SKM-1 treated with dmso at 0.1 percent for 144 hours (cell line): ENCODE measurements around the gene HSPBP1.
"Not testable (repeated sequence)": the region's sequence is repeated elsewhere in the genome, so short reads cannot be mapped to it uniquely, and the experiment has no call there.

Experiments used
- DNase-seq: peaks from one replicate; lab custom pipeline; 2025; ENCODE audit not compliant: unreplicated experiment; lab: John Stamatoyannopoulos, UW

Gene HSPBP1

DNA sequence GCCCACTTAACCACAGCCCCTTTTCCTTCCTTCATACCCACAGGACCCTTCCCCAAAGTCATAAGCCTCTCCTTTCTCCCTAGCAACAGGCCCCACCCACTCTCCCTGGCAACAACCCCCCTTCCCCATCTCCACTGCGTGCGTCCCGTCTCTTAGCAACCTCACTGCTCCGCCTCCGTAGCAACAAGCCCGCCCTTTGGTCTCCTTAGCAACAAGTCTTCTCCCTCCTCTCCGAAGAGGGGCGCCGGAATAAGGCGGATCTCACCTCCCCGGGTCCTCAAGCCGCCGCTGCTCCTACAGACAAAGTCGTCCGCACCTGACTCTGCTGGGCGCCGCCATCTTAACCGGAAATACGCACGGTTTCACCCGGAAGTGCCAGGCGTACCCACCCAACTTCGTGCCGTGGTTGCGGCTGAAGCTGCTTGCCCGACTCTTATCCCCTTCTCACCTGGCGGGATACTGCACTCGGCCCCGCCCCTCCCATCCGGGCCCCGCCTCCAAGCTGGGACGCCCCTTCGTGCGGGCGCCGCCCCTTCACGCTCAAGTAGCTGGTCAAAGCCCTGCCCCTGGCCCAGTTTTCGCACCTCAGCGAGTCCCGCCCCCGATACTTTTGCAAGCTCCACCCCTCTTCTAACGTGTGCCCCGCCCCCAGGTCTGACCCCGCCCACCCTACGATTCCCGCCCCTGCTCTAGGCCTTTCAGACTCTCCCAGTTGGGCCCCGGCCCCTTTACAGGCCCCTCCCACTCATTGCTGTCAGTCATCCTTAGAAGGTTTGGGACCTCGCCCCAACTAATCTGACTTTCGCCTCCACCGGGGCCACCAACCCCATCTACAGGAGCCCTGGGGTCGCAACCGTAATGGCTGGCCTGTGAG is at the start of gene HSPBP1:
TSS of gene HSPBP1 (minus strand) at position 341 of the 874 bp plus-strand sequence. CDS start 502 bp downstream, outside the sequence.
- peak; percentile 76 for DNase-seq

DNA sequence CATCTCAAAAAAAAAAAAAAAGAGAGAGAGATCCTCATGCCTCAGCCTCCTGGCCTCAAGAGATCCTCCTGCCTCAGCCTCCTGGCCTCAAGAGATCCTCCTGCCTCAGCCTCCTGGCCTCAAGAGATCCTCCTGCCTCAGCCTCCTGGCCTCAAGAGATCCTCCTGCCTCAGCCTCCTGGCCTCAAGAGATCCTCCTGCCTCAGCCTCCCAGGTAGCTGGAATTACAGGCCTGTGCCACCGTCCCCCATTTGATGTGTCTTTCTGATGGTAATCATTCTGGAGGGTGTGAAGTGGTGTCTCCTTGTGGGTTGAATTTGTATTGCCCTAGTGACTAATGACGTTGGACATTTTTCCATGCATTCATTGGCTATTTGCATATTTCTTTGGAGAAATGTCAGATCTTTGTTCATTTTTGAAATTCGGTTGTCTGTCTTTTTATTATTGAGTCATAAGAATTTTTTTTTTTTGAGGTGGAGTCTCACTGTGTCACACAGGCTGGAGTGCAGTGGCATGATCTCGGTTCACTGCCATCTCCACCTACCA is 48.9 kb upstream of the HSPBP1 start:
- DNase-seq, result not testable (repeated sequence)

- no peak for DNase-seq
These were observed 45.3 kb upstream of the HSPBP1 start, which contains the start of gene TMEM150B for GRCh38 chr19:55325172-55325571. Gene TMEM150B, minus strand, starts transcription at chr19:55325341. Its CDS starts 4,305 bp downstream, at chr19:55321036.

GRCh38 chr19:55324662-55325061 is 44.8 kb upstream of the HSPBP1 start:
- DNase-seq, result no peak

GRCh38 chr19:55322204-55322885 is 42.4 kb upstream of the HSPBP1 start:
- no peak for DNase-seq

DNA sequence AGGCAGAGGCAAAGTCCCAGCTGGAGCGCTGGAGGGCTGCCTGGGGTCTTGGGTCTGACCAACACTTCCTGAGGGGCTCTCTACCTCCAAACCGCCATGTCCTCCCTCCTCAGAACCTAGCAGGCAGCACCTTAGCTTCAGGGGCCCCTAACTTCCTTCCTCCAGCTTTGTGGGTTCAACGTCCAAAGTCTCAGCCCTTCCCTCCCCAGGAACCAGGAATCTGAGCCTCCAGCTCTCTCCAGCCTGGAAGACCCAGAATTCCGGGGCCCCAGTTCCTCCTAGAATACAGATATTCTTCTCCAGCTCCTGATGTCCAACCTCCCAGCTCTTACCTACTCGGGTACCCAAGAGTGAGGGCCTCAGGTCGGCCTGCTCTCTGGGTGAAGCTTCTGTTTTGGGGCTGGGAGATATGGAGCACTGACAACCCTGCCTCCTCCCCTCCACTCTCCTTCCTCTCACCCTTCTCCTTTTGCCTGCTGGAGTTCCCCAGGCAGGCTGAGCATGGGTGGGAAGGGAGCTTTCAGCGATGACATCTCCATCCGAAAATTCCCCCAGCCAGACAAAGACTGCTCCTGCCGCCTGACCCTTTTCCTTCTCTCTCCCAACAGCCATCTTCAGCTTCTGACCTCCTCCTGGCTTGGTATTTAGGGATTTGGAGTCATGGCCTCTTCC is 41.7 kb upstream of the HSPBP1 start:
- DNase-seq, result no peak

GRCh38 chr19:55320844-55321419 is 41.0 kb upstream of the HSPBP1 start:
- DNase-seq, result no peak

DNA sequence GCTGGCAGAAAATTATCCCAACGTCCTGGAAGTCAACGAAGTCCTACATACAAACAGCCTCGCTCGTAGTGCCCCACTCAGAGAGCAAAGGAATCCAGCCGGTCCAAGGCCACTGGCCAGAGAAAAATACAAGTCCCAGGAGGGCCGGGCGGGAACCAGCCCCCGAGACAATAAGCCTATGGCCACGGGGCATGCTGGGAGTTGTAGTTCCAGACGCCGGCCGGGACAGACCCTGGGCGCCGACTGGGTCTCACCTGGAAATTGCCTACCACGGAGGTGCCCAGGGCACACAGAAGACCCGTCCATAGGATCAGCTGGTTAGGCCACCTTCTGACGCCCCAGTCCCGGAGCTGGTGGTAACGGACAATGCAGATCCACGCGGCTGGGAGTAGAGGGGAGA is 39.9 kb upstream of the HSPBP1 start:
- no peak for DNase-seq

DNA sequence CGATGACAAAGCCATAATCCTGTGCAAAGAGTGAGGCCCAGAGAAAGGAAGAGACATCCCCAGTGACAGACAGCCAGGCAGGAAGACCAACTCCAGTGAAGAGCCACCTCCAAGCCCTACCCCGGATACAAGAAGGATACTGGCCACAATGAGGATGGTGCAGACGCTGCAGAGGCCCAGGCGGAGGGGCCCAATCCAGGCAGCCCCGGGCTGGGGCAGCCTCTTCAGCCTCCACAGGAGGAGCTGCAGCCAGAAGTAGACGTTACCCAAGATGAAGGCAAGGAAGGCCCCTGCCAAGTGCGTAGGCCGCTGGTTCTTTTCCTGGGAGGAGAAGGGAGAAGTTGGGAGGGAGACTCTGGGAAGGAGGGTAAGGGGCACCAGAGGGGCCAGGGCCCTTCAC is 36.7 kb upstream of the HSPBP1 start:
- DNase-seq, result no peak

DNA sequence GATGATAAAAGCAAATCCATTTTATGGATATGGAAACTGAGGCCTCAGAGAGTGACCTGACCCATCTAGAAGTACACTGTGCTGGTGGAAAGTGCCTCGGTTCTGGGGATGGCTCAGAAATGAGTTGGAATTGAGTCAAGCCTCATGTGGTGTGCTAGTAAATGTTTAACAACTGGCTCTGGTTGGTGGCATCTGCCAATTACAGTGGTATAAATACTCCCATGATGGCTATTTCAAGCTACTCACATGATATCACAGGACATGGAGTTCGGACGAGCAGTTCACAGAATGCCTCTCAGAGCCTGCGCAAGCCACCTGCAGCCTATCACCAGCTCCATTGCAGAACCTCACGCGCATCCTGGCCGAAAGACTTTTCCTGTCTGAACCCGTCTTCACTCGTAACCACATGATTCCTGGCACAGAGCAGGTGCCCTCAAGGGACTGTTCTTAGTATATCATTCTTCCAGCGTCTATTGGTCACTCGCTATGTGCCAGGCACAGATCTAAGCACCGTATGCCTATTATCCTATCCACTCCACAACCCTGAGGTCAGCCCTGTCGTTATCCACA is 36.1 kb upstream of the HSPBP1 start:
- DNase-seq, result no peak

DNA sequence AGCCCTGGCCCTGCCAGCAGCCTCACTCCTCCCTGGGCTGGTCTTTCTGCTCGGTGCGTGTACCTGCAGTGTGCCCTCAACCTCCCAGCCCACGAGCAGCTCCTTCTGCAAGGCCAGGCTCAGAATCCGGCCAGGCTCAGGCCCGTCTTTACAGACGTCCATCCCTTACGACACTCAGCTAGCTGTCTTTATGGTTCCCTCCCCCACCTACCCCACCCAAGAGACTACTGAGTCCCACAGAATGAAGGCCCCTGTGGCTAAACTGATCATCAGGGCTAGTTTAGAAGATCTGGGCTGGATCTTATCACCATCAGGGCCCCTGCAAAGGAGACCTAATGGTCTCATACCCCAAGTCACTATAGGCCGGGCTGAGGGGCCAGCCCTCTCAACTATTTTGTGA is 34.5 kb upstream of the HSPBP1 start:
- DNase-seq, result no peak

- no peak for DNase-seq
These were observed 33.0 kb upstream of the HSPBP1 start for GRCh38 chr19:55312621-55313512.

GRCh38 chr19:55311797-55312196 is 31.9 kb upstream of the HSPBP1 start:
- DNase-seq, result no peak

GRCh38 chr19:55311397-55311796 is 31.5 kb upstream of the HSPBP1 start:
- DNase-seq, result no peak

DNA sequence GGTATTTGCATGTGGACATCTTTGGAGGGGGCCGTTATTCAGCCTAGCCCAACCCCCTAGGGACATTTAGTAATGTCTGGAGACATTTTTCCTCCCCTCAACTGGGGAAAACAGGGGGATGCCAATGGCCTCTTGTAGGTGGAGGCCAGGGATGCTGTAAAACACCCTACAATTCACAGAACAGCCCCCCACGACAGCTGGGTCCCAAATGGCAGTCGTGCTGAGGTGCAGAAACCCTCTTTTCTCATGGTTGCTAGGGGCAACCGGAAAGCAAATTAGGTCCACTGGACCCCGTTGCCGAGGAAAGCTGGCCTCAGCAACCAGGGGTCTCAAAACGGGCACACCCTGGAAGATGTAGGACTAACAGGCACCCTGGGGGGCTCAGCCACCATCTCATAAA is 30.6 kb upstream of the HSPBP1 start:
- no peak for DNase-seq

GRCh38 chr19:55309448-55309847 is 29.5 kb upstream of the HSPBP1 start:
- DNase-seq, result no peak

DNA sequence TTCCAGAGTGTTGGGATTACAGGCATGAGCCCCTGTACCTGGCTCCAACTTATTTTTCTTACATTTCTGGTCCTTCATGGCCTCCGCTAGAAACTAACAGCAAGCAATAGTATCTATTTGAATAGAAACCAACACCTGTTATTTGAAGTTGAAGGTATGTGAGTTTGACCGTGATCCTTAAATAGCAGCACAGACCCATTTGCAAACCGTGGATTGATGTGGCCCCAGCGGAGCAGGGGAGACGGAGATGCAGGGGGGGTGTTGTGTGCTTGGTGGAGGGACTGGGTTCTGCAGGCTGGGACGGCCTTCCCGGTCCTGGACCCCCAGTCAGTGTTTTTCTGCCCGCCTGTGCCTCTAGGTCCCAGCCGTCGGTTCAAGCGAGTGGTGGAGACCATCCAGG is 28.4 kb upstream of the HSPBP1 start:
- no peak for DNase-seq

DNA sequence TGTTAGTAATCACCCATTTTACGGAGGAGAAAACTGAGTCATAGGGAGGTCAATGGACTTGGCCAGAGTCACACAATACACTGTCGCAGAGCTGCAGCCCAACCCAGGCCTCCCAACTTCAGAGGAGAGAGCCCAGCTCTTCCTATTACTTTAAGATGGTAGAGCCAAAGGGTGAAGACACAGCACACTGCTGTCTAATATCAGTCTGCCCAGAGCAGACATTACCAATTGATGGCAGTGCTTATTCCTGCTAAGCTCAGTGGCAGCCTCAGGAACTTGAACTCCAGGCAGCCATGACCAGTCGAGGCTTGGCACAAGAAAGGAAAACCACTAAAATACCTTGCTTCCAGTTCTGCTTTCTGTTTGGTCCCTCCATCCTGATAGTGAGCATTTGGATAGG is 26.8 kb upstream of the HSPBP1 start:
- no peak for DNase-seq

GRCh38 chr19:55305983-55306562 is 26.2 kb upstream of the HSPBP1 start:
- DNase-seq, result no peak
